NT2/D1 (cell line): ENCODE data around the gene RNF212B.
A peak's percentile ranks its signal among the peaks of the same experiment; 100 is the strongest.
"Not testable (repeated sequence)": the region's sequence is repeated elsewhere in the genome, so short reads cannot be mapped to it uniquely, and the experiment has no call there.

Experiments used
- DNase-seq: peaks from one replicate; pipeline ENCODE4 v3.0.0-alpha.2; 2011; ENCODE audit warnings: low read depth, low spot score
- H3K27me3 ChIP-seq: 2 replicates; pipeline ENCODE4 v1.6.0; 2011; ENCODE audit warnings: mild to moderate bottlenecking; ENCODE audit not compliant: insufficient read length, insufficient read depth
- H3K36me3 ChIP-seq: 2 replicates; pipeline ENCODE4 v1.6.1; 2011; ENCODE audit warnings: mild to moderate bottlenecking, low read length, mixed read lengths; ENCODE audit not compliant: insufficient read depth, insufficient read length
- H3K4me1 ChIP-seq: 2 replicates; pipeline ENCODE4 v1.5.1; 2011; ENCODE audit not compliant: insufficient read depth, insufficient read length
- H3K4me3 ChIP-seq: 2 replicates; pipeline ENCODE4 v1.5.1; 2011; ENCODE audit warnings: low read depth; ENCODE audit not compliant: insufficient read length
- H3K9ac ChIP-seq: 2 replicates; pipeline ENCODE4 v1.6.0; 2011; ENCODE audit warnings: low read depth; ENCODE audit not compliant: insufficient read length
- H3K9me3 ChIP-seq: 2 replicates; pipeline ENCODE4 v1.5.1; 2011; ENCODE audit warnings: mild to moderate bottlenecking, low read length; ENCODE audit not compliant: insufficient read depth
- SUZ12 ChIP-seq: IDR thresholded peaks from 2 replicates; pipeline ENCODE4 v1.6.1; 2011; ENCODE audit not compliant: insufficient read length, insufficient read depth; ENCODE audit errors: extremely low read depth
- YY1 ChIP-seq: IDR thresholded peaks from 2 replicates; pipeline ENCODE4 v1.6.1; 2011; ENCODE audit not compliant: insufficient read length, insufficient read depth
- ZNF274 ChIP-seq: IDR thresholded peaks from 2 replicates; pipeline ENCODE4 v1.6.1; 2011; ENCODE audit warnings: mild to moderate bottlenecking, low read depth, low read length

Gene RNF212B

GRCh38 chr14:23269193-23269592, 31.5 kb downstream of the RNF212B start:
- Histone ChIP-seq H3K36me3 (no peaks in the 10 kb centered on the region), H3K27me3 (peaks cover 20% of the 10 kb centered on the region), H3K9ac (no peak overlapping the region), H3K4me3 (no peak overlapping the region), H3K4me1 (no peaks in the 10 kb centered on the region), H3K9me3 (no peaks in the 10 kb centered on the region)
- TF ChIP-seq SUZ12: no peak
- TF ChIP-seq ZNF274: no peak
- no peak for TF ChIP-seq YY1
- DNase-seq: no peak

GRCh38 chr14:23275412-23275811, 37.7 kb downstream of the RNF212B start:
- peaks cover 14% of the 10 kb centered on the region for H3K36me3 ChIP-seq
- no peak overlapping the region for H3K4me3 ChIP-seq
- no peaks in the 10 kb centered on the region for H3K9me3 ChIP-seq
- H3K27me3 ChIP-seq: peaks cover under 1% of the 10 kb centered on the region
- DNase-seq: no peak
- TF ChIP-seq ZNF274 (no peak), SUZ12 (no peak), YY1 (no peak)
- H3K9ac ChIP-seq: no peak overlapping the region
- H3K4me1 ChIP-seq: no peaks in the 10 kb centered on the region

- H3K4me1 ChIP-seq: no peaks in the 10 kb centered on the region
- peaks cover 14% of the 10 kb centered on the region for H3K36me3 ChIP-seq
- H3K4me3 ChIP-seq: no peak overlapping the region
- TF ChIP-seq ZNF274 (no peak), SUZ12 (no peak), YY1 (no peak)
- no peak overlapping the region for H3K9ac ChIP-seq
- H3K9me3 ChIP-seq: no peaks in the 10 kb centered on the region
- H3K27me3 ChIP-seq: no peaks in the 10 kb centered on the region
- DNase-seq: no peak
Observed at GRCh38 chr14:23277189-23277588, 39.5 kb downstream of the RNF212B start.

DNA sequence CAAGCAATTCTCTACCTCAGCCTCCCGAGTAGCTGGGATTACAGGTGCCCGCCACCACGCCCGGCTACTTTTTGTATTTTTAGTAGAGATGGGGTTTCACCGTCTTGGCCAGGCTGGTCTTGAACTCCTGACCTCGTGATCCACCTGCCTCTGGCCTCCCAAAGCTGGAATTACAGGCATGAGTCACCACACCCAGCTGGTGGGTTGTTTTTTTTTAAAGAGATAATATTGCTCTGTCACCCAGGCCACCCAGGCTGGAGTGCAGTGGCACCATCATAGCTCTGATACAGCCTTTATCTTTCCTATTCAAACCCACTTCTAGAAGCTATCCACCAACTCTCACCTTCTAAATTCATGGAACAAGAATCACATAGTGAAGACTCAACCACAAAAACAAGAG, 40.2 kb downstream of the RNF212B start:
- H3K4me1 ChIP-seq, DNase-seq, H3K27me3 ChIP-seq, H3K9me3 ChIP-seq, H3K9ac ChIP-seq, H3K4me3 ChIP-seq: not testable (repeated sequence)
- H3K36me3 ChIP-seq: peaks cover 14% of the 10 kb centered on the region

DNA sequence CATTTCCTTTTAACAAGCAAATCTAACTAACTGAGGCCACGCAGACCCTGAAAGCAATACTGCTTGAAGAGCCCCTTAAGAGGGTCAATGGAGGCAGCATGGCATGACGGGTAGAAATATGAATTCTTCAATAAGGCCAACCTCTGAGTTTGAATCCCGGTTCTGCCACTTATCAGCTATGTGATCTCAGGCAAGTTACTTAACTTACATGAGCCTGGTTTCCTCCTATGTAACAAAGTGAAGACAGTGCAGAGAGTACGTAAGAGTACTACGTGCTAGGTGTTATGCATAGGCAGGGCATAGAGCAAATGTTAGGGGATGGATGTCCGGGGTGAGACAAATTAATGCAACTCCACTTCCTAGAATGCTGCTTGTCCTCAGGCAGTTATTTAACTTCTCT, 43.5 kb downstream of the RNF212B start:
- no peaks in the 10 kb centered on the region for H3K4me1 ChIP-seq
- H3K27me3 ChIP-seq: peaks cover 11% of the 10 kb centered on the region
- H3K4me3 ChIP-seq: no peak overlapping the region
- no peaks in the 10 kb centered on the region for H3K9me3 ChIP-seq
- peaks cover 13% of the 10 kb centered on the region for H3K36me3 ChIP-seq
- no peak overlapping the region for H3K9ac ChIP-seq
- DNase-seq: no peak
- TF ChIP-seq SUZ12 (no peak), YY1 (no peak), ZNF274 (no peak)

DNA sequence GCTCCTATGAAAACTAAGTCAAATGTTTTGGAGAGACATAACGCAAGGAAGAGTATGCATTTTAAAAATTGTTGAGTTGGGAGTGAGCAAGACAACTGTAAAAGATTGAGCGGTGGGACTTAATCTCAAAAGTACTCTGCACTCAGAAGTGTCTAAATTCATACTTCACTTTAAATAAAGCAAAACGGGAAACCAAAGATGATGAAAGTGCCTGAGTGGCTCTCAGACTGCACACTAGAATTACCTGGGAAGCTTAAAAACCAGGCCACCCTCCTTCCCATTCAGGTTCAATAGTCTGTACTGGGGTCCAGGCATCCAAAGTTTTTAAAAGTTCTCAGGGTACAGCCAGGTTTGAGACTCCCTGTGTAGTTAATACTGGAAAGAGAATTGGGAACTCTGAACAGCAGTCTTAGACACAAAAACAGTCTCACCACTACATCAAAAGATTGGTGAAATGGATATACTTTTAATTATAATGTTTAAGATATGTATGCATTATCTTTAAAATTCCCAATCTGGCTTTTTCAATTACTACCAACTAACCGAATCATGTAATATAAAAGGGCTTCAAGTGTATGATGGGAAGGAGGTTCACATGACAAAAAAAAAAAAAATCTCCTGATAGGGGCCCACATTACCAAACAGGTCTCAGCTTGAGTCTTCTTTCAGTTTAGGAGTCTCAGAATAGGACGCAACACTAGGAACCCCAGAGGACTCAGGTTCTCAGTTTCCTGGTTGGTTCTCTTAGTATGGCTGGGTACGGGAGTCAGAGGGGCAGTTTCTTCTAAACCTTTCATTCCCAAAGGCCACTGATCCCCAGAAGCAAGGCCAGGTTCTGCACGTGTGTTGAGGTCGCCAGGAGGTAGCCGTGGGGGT, 47.2 kb downstream of the RNF212B start:
- Histone ChIP-seq H3K36me3 (peaks cover 5% of the 10 kb centered on the region), H3K9ac (peak overlapping the region; percentile 89), H3K4me3 (peak overlapping the region; percentile 81), H3K27me3 (peaks cover 31% of the 10 kb centered on the region), H3K9me3 (no peaks in the 10 kb centered on the region), H3K4me1 (peaks cover 4% of the 10 kb centered on the region)
- DNase-seq: no peak
- TF ChIP-seq YY1 (no peak), ZNF274 (0 out of 2 replicates have a peak, but pooled peaks have one; percentile 20)

DNA sequence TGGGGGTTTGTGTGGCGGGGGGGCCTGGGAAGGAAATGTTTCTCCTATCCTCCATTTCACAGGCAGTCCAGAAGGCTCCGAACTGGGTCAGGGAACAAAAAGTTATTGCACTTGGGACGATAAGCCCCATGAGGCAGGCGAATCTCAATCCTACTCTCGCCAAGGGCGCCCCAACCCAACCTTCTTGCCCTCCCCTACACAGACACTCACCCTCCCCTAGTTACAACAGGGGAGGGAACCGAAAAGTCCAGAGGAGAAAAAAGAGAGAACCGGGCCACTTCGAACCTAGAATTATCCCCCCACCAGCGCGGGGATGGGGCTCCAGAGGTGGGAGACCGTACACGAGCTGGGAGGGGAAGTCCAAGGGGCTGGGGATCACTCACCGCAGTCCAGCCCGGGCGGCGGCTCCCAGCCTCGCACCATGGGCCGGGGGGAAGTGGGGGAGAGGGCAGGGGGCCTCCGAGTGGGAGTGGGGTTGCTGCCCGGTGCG, 47.8 kb downstream of the RNF212B start:
- H3K36me3 ChIP-seq: peaks cover 5% of the 10 kb centered on the region

More for the DNA sequence above, 47.8 kb downstream of the RNF212B start:
- no peak for DNase-seq
- H3K9ac ChIP-seq: peak overlapping the region; percentile 89
- no peaks in the 10 kb centered on the region for H3K9me3 ChIP-seq
- peaks cover 38% of the 10 kb centered on the region for H3K27me3 ChIP-seq
- H3K4me1 ChIP-seq: peaks cover 4% of the 10 kb centered on the region
- TF ChIP-seq SUZ12 (no peak), YY1 (no peak), ZNF274 (no peak)
- H3K4me3 ChIP-seq: peak overlapping the region; percentile 81
